Measurements from ENCODE around the gene S100A7A. TPM values are rescaled to one million over a fixed set of nuclear protein-coding genes. Genes with fewer than 3 reads are reported as not detected.
A peak's percentile ranks its signal among the peaks of the same experiment; 100 is the strongest.
"Not testable (repeated sequence)": the region's sequence is repeated elsewhere in the genome, so short reads cannot be mapped to it uniquely, and the experiment has no call there.

The S100A7A gene
- total and polyA plus RNA-seq, 10 donors, result not detected

GRCh38 chr1:153402226-153402625, 14.1 kb upstream of the S100A7A start:
- Histone ChIP-seq H3K27ac (peak overlapping the region in 5 of 8 donors; percentile 24 to 85 (median 36)), H3K4me3 (no peak overlapping the region), H3K9me3 (no peaks in the 10 kb centered on the region), H3K4me1 (peaks cover 0 to 33% (median 0%) of the 10 kb centered on the region in 6 donors), H3K36me3 (no peaks in the 10 kb centered on the region), H3K27me3 (replicated peaks in 1 of 7) (peaks cover 0 to 33% (median 7%) of the 10 kb centered on the region in 7 donors)
- intact Hi-C loops (cut with DNase I; ENCODE audit: low total_unique reads), result no loop called here
- WGBS, 5 donors, result 55 to 77% (median 58%) methylated on average over 2 of the region's 2 CpGs
- TF ChIP-seq POLR2A (IDR thresholded peaks at IDR 0.05), result no peak
- no peak for TF ChIP-seq POLR2AphosphoS5 (IDR thresholded peaks at IDR 0.05)
- no peak for TF ChIP-seq CTCF (IDR thresholded peaks at IDR 0.05 in 8 of 11, conservative IDR thresholded peaks at IDR 0.05 in 3 of 11)
- DNase-seq, result no peak

- Histone ChIP-seq H3K27me3 (replicated peaks in 1 of 7) (peaks cover 0 to 29% (median 10%) of the 10 kb centered on the region in 7 donors), H3K4me3 (peak overlapping the region in 1 of 8 donors; percentile 21), H3K27ac (peak overlapping the region in 6 of 8 donors; percentile 36 to 85 (median 57)), H3K36me3 (no peaks in the 10 kb centered on the region), H3K9me3 (no peaks in the 10 kb centered on the region), H3K4me1 (peaks cover 0 to 27% (median 0%) of the 10 kb centered on the region in 6 donors)
- DNase-seq, result no peak
- intact Hi-C loops (cut with DNase I; ENCODE audit: low total_unique reads), result no loop called here
- TF ChIP-seq POLR2AphosphoS5 (IDR thresholded peaks at IDR 0.05) (no peak), POLR2A (IDR thresholded peaks at IDR 0.05) (no peak)
- WGBS, 5 donors, result 61 to 84% (median 73%) methylated on average over 11 of the region's 11 CpGs
Measured at GRCh38 chr1:153403421-153404085, 12.8 kb upstream of the S100A7A start.

- WGBS, 5 donors, result 76 to 88% (median 81%) methylated on average over 7 of the region's 7 CpGs
- DNase-seq, result no peak
- peaks cover 0 to 25% (median 10%) of the 10 kb centered on the region in 7 donors for H3K27me3 ChIP-seq (replicated peaks in 1 of 7)
- H3K36me3 ChIP-seq, result no peaks in the 10 kb centered on the region
- peak overlapping the region in 6 of 8 donors; percentile 36 to 85 (median 57) for H3K27ac ChIP-seq
- H3K4me1 ChIP-seq, result peaks cover 0 to 27% (median 0%) of the 10 kb centered on the region in 6 donors
- no peaks in the 10 kb centered on the region for H3K9me3 ChIP-seq
- intact Hi-C loops (cut with DNase I; ENCODE audit: low total_unique reads), result no loop called here
- no peak overlapping the region for H3K4me3 ChIP-seq
- TF ChIP-seq POLR2A (IDR thresholded peaks at IDR 0.05) (no peak), POLR2AphosphoS5 (IDR thresholded peaks at IDR 0.05) (no peak), CTCF (IDR thresholded peaks at IDR 0.05 in 8 of 11, conservative IDR thresholded peaks at IDR 0.05 in 3 of 11) (no peak)
Measured at GRCh38 chr1:153404086-153404635, 12.2 kb upstream of the S100A7A start.

GRCh38 chr1:153404768-153405167, 11.6 kb upstream of the S100A7A start:
- Histone ChIP-seq H3K4me1 (peaks cover 0 to 27% (median 0%) of the 10 kb centered on the region in 6 donors), H3K4me3 (no peak overlapping the region), H3K36me3 (no peaks in the 10 kb centered on the region), H3K27ac (peak overlapping the region in 3 of 8 donors; percentile 71 to 85 (median 76)), H3K27me3 (replicated peaks in 1 of 7) (peaks cover 0 to 25% (median 10%) of the 10 kb centered on the region in 7 donors), H3K9me3 (no peaks in the 10 kb centered on the region)
- DNase-seq, result peak; percentile 92
- 31 to 46% (median 32%) methylated on average over 13 to 15 of the region's 15 CpGs for WGBS, 5 donors
- intact Hi-C loops (cut with DNase I; ENCODE audit: low total_unique reads), result no loop called here
- TF ChIP-seq CTCF (IDR thresholded peaks at IDR 0.05 in 8 of 11, conservative IDR thresholded peaks at IDR 0.05 in 3 of 11) (peak; percentile 23 to 82 (median 59)), POLR2AphosphoS5 (IDR thresholded peaks at IDR 0.05) (peak; percentile 22 to 68 (median 22)), POLR2A (IDR thresholded peaks at IDR 0.05) (no peak)

GRCh38 chr1:153405825-153406599, 10.3 kb upstream of the S100A7A start:
- intact Hi-C loops (cut with DNase I; ENCODE audit: low total_unique reads); H3K36me3 ChIP-seq; DNase-seq; H3K27ac ChIP-seq; H3K9me3 ChIP-seq; H3K4me3 ChIP-seq: not testable (repeated sequence)
- Histone ChIP-seq H3K4me1 (peaks cover 0 to 27% (median 0%) of the 10 kb centered on the region in 6 donors), H3K27me3 (replicated peaks in 1 of 7) (peaks cover 0 to 25% (median 10%) of the 10 kb centered on the region in 7 donors)
- 78 to 85% (median 83%) methylated on average over 5 to 6 of the region's 6 CpGs for WGBS, 5 donors

- WGBS, 5 donors, result 58 to 82% (median 64%) methylated on average over 8 to 11 of the region's 11 CpGs
- intact Hi-C loops (cut with DNase I; ENCODE audit: low total_unique reads); H3K4me3 ChIP-seq; H3K36me3 ChIP-seq; H3K27ac ChIP-seq; H3K9me3 ChIP-seq: not testable (repeated sequence)
- DNase-seq, result peak; percentile 48
- Histone ChIP-seq H3K4me1 (peaks cover 0 to 18% (median 0%) of the 10 kb centered on the region in 6 donors), H3K27me3 (replicated peaks in 1 of 7) (peaks cover 0 to 25% (median 10%) of the 10 kb centered on the region in 7 donors)
Measured at GRCh38 chr1:153407274-153407673, 9.0 kb upstream of the S100A7A start.

GRCh38 chr1:153413961-153414360, 2.4 kb upstream of the S100A7A start:
- intact Hi-C loops (cut with DNase I; ENCODE audit: low total_unique reads); H3K4me3 ChIP-seq; DNase-seq; H3K27ac ChIP-seq; H3K36me3 ChIP-seq; H3K4me1 ChIP-seq: not testable (repeated sequence)
- Histone ChIP-seq H3K9me3 (peaks cover 0 to 10% (median 3%) of the 10 kb centered on the region in 8 donors), H3K27me3 (replicated peaks in 1 of 7) (peaks cover 0 to 16% (median 0%) of the 10 kb centered on the region in 7 donors)
